ENCODE results near the gene P3H4. TPM values are rescaled to one million over a fixed set of nuclear protein-coding genes. Genes with fewer than 3 reads are reported as not detected.
"Not testable (repeated sequence)": the region's sequence is repeated elsewhere in the genome, so short reads cannot be mapped to it uniquely, and the experiment has no call there.

Gene P3H4
- total and polyA plus RNA-seq, 4 experiments from 2014 or later: 1.4 to 6.8 (median 5.1) TPM

DNA sequence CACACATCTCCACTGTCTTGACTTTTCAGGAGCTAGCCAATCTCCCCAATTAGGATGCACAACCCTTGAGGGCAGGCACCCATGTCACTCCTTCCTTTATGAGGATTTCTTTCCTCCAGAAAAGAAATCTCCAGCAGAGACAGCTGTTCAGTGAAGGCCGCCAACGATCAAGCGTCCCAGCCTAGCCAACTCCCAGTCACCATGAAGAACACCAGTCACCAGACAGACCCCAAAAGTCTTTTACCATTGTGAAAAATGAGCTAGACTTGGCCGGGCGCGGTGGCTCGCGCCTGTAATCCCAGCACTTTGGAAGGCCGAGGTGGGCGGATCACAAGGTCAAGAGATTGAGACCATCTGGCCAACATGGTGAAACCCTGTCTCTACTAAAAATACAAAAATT lies 18.2 kb upstream of the P3H4 start:
- H3K27ac ChIP-seq (ENCODE audit: low read depth, low read length); H3K4me1 Mint-ChIP-seq; H3K4me1 ChIP-seq (ENCODE audit: insufficient read depth, low read length); H3K9me3 Mint-ChIP-seq; H3K27ac Mint-ChIP-seq; H3K9me3 ChIP-seq (ENCODE audit: control insufficient read depth in 1 of 2, low read length in 2 of 2); intact Hi-C loops (cut with micrococcal nuclease); H3K4me3 Mint-ChIP-seq; POLR2A ChIA-PET (ENCODE audit: partially characterized antibody); DNase-seq; H3K27me3 ChIP-seq (ENCODE audit: insufficient read depth, low read length); H3K4me3 ChIP-seq (ENCODE audit: low read length in 2 of 2); H3K27me3 Mint-ChIP-seq: not testable (repeated sequence)
- peaks cover 13 to 24% of the 10 kb centered on the region in 2 donors for H3K36me3 Mint-ChIP-seq
- H3K36me3 ChIP-seq (ENCODE audit: insufficient read depth, low read length): peaks cover 10% of the 10 kb centered on the region
- CTCF ChIA-PET (ENCODE audit: partially characterized antibody): interaction anchor here (1.0 kb wide), 1 partner anchor 30 kb away, joined by 3 read pairs; no protein-coding TSS in a partner anchor

- intact Hi-C loops (cut with micrococcal nuclease): no loop called here
- DNase-seq: no peak
- Histone ChIP-seq H3K27ac (ENCODE audit: low read depth, low read length) (no peak overlapping the region), H3K9me3 (ENCODE audit: control insufficient read depth in 1 of 2, low read length in 2 of 2) (no peaks in the 10 kb centered on the region), H3K36me3 (ENCODE audit: insufficient read depth, low read length) (peaks cover 10% of the 10 kb centered on the region), H3K27me3 (ENCODE audit: insufficient read depth, low read length) (no peaks in the 10 kb centered on the region), H3K4me3 (ENCODE audit: low read length in 2 of 2) (no peak overlapping the region), H3K4me1 (ENCODE audit: insufficient read depth, low read length) (no peaks in the 10 kb centered on the region)
- H3K4me3 Mint-ChIP-seq: no peak overlapping the region
- H3K27me3 Mint-ChIP-seq: no peaks in the 10 kb centered on the region
- ChIA-PET POLR2A (ENCODE audit: partially characterized antibody) (no interaction called here), CTCF (ENCODE audit: partially characterized antibody) (no interaction called here)
- peak overlapping the region in 2 of 7 donors; percentile 46 to 73 for H3K27ac Mint-ChIP-seq
- H3K4me1 Mint-ChIP-seq: no peaks in the 10 kb centered on the region
- peaks cover 9 to 15% of the 10 kb centered on the region in 2 donors for H3K36me3 Mint-ChIP-seq
- no peaks in the 10 kb centered on the region for H3K9me3 Mint-ChIP-seq
Measured at GRCh38 chr17:41825175-41825845, 13.6 kb upstream of the P3H4 start.

- H3K4me1 Mint-ChIP-seq: no peaks in the 10 kb centered on the region
- no peaks in the 10 kb centered on the region for H3K4me1 ChIP-seq (ENCODE audit: insufficient read depth, low read length)
- no peaks in the 10 kb centered on the region for H3K27me3 ChIP-seq (ENCODE audit: insufficient read depth, low read length)
- peaks cover 5 to 13% of the 10 kb centered on the region in 2 donors for H3K36me3 Mint-ChIP-seq
- H3K9me3 ChIP-seq (ENCODE audit: control insufficient read depth in 1 of 2, low read length in 2 of 2): no peaks in the 10 kb centered on the region
- H3K27ac ChIP-seq (ENCODE audit: low read depth, low read length): no peak overlapping the region
- H3K27me3 Mint-ChIP-seq: no peaks in the 10 kb centered on the region
- H3K4me3 ChIP-seq (ENCODE audit: low read length in 2 of 2): no peak overlapping the region
- no peak for DNase-seq
- ChIA-PET CTCF (ENCODE audit: partially characterized antibody) (interaction anchor here (2.0 kb wide), 1 partner anchor 13 kb away, joined by 7 read pairs; the partner anchor contains the start of gene P3H4), POLR2A (ENCODE audit: partially characterized antibody) (no interaction called here)
- H3K36me3 ChIP-seq (ENCODE audit: insufficient read depth, low read length): peaks cover 7% of the 10 kb centered on the region
- no peaks in the 10 kb centered on the region for H3K9me3 Mint-ChIP-seq
- intact Hi-C loops (cut with micrococcal nuclease): no loop called here
- H3K4me3 Mint-ChIP-seq: no peak overlapping the region
- no peak overlapping the region for H3K27ac Mint-ChIP-seq
Measured at GRCh38 chr17:41824086-41824485, 12.3 kb upstream of the P3H4 start.

GRCh38 chr17:41823580-41823979 lies 11.8 kb upstream of the P3H4 start:
- H3K4me1 ChIP-seq (ENCODE audit: insufficient read depth, low read length): no peaks in the 10 kb centered on the region
- CTCF ChIA-PET (ENCODE audit: partially characterized antibody): interaction anchor here (2.0 kb wide), 1 partner anchor 12 kb away, joined by 7 read pairs; the partner anchor contains the start of gene P3H4
- Mint-ChIP-seq H3K36me3 (peaks cover 1 to 11% of the 10 kb centered on the region in 2 donors), H3K9me3 (no peaks in the 10 kb centered on the region), H3K27ac (no peak overlapping the region), H3K4me3 (no peak overlapping the region), H3K27me3 (no peaks in the 10 kb centered on the region), H3K4me1 (no peaks in the 10 kb centered on the region)
- POLR2A ChIA-PET (ENCODE audit: partially characterized antibody): no interaction called here
- H3K36me3 ChIP-seq (ENCODE audit: insufficient read depth, low read length): peaks cover 7% of the 10 kb centered on the region
- intact Hi-C loops (cut with micrococcal nuclease): no loop called here
- H3K27me3 ChIP-seq (ENCODE audit: insufficient read depth, low read length): no peaks in the 10 kb centered on the region
- no peak overlapping the region for H3K4me3 ChIP-seq (ENCODE audit: low read length in 2 of 2)
- H3K9me3 ChIP-seq (ENCODE audit: control insufficient read depth in 1 of 2, low read length in 2 of 2): no peaks in the 10 kb centered on the region
- H3K27ac ChIP-seq (ENCODE audit: low read depth, low read length): no peak overlapping the region
- DNase-seq: no peak

DNA sequence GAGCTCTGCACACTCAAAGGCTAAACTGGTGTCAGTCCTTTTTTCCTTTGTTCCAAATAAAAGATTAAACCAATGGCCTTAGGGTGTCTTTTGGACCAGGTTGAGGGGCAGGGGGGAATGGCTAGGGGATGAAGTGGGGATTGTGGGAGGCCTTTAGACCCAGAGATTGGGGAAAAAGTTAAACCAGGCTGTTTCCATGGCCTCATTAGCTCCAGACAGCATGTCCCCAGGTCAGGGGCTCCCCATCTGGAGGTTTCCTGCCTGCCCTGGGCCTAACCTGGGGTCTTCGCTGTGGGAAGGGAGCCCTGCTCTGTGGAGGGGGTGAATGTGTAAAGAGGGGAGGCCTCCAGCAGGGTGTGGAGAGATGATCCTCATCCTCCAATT lies 11.4 kb upstream of the P3H4 start:
- Histone ChIP-seq H3K4me1 (ENCODE audit: insufficient read depth, low read length) (no peaks in the 10 kb centered on the region), H3K27me3 (ENCODE audit: insufficient read depth, low read length) (no peaks in the 10 kb centered on the region), H3K27ac (ENCODE audit: low read depth, low read length) (no peak overlapping the region), H3K36me3 (ENCODE audit: insufficient read depth, low read length) (peaks cover 7% of the 10 kb centered on the region), H3K4me3 (ENCODE audit: low read length in 2 of 2) (no peak overlapping the region), H3K9me3 (ENCODE audit: control insufficient read depth in 1 of 2, low read length in 2 of 2) (no peaks in the 10 kb centered on the region)
- ChIA-PET CTCF (ENCODE audit: partially characterized antibody) (interaction anchor here (0.6 to 2.0 kb wide), 2 partner anchors 12 to 507 kb away, joined by 4 to 7 read pairs; partner anchors contain the start of gene P3H4), POLR2A (ENCODE audit: partially characterized antibody) (no interaction called here)
- Mint-ChIP-seq H3K9me3 (no peaks in the 10 kb centered on the region), H3K4me1 (no peaks in the 10 kb centered on the region), H3K36me3 (peaks cover 0 to 11% of the 10 kb centered on the region in 2 donors), H3K27me3 (no peaks in the 10 kb centered on the region), H3K27ac (no peak overlapping the region), H3K4me3 (no peak overlapping the region)
- no peak for DNase-seq
- intact Hi-C loops (cut with micrococcal nuclease): no loop called here

GRCh38 chr17:41822216-41823140 lies 10.7 kb upstream of the P3H4 start:
- H3K9me3 ChIP-seq (ENCODE audit: control insufficient read depth in 1 of 2, low read length in 2 of 2): no peaks in the 10 kb centered on the region
- H3K4me3 Mint-ChIP-seq: no peak overlapping the region
- no peak overlapping the region for H3K27ac ChIP-seq (ENCODE audit: low read depth, low read length)
- H3K36me3 Mint-ChIP-seq: peaks cover 0 to 4% of the 10 kb centered on the region in 2 donors
- H3K27me3 Mint-ChIP-seq: no peaks in the 10 kb centered on the region
- DNase-seq: no peak
- H3K27me3 ChIP-seq (ENCODE audit: insufficient read depth, low read length): no peaks in the 10 kb centered on the region
- H3K4me1 ChIP-seq (ENCODE audit: insufficient read depth, low read length): no peaks in the 10 kb centered on the region
- H3K9me3 Mint-ChIP-seq: no peaks in the 10 kb centered on the region
- H3K4me1 Mint-ChIP-seq: no peaks in the 10 kb centered on the region
- ChIA-PET POLR2A (ENCODE audit: partially characterized antibody) (interaction anchor here (0.8 kb wide), 1 partner anchor 10 kb away, joined by 3 read pairs; the partner anchor contains the start of gene FKBP10), CTCF (ENCODE audit: partially characterized antibody) (interaction anchor here (0.6 to 2.0 kb wide), 2 partner anchors 11 to 508 kb away, joined by 4 to 7 read pairs; partner anchors contain the start of gene P3H4)
- no peak overlapping the region for H3K27ac Mint-ChIP-seq
- peaks cover 2% of the 10 kb centered on the region for H3K36me3 ChIP-seq (ENCODE audit: insufficient read depth, low read length)
- no peak overlapping the region for H3K4me3 ChIP-seq (ENCODE audit: low read length in 2 of 2)
- intact Hi-C loops (cut with micrococcal nuclease): no loop called here

DNA sequence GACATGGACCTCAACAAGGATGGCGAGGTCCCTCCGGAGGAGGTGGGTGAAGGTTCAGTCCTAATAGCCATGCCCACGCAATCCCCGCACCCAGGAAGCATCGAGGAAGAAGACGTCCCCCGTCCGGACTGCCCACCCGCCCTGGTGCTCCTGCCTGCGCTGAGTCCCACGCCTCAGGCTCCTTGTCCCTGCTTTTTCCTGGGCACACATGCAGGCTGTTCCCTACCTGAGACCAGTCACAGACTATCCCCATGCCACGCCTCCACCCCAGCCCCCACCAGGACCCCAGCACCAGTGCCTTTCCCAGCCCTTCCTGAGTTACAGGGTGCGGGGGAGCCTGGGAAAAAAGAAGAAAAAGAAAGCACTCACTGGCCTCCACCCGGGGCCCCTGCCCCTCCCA lies 10.0 kb upstream of the P3H4 start:
- no peaks in the 10 kb centered on the region for H3K4me1 ChIP-seq (ENCODE audit: insufficient read depth, low read length)
- CTCF ChIA-PET (ENCODE audit: partially characterized antibody): no interaction called here
- H3K27ac ChIP-seq (ENCODE audit: low read depth, low read length): no peak overlapping the region
- intact Hi-C loops (cut with micrococcal nuclease): no loop called here
- H3K36me3 ChIP-seq (ENCODE audit: insufficient read depth, low read length): no peaks in the 10 kb centered on the region
- H3K36me3 Mint-ChIP-seq: peaks cover 0 to 4% of the 10 kb centered on the region in 2 donors
- H3K9me3 Mint-ChIP-seq: no peaks in the 10 kb centered on the region
- no peak overlapping the region for H3K27ac Mint-ChIP-seq
- no peaks in the 10 kb centered on the region for H3K27me3 Mint-ChIP-seq
- H3K9me3 ChIP-seq (ENCODE audit: control insufficient read depth in 1 of 2, low read length in 2 of 2): no peaks in the 10 kb centered on the region
- H3K4me1 Mint-ChIP-seq: no peaks in the 10 kb centered on the region
- H3K27me3 ChIP-seq (ENCODE audit: insufficient read depth, low read length): no peaks in the 10 kb centered on the region
- H3K4me3 Mint-ChIP-seq: no peak overlapping the region
- no peak overlapping the region for H3K4me3 ChIP-seq (ENCODE audit: low read length in 2 of 2)
- no peak for DNase-seq
- POLR2A ChIA-PET (ENCODE audit: partially characterized antibody): no interaction called here
